GM18858 (cell line): ENCODE measurements around the gene ZNF281.

ENCODE experiments used
- ATAC-seq: cut with Tn5 transposase; IDR thresholded peaks from one replicate; pipeline ENCODE4 v1.9.1; 2021; ENCODE audit not compliant: unreplicated experiment

The ZNF281 gene

GRCh38 chr1:200392625-200393185 lies 17.1 kb downstream of the ZNF281 start:
- no peak for ATAC-seq

GRCh38 chr1:200391747-200392146 lies 18.1 kb downstream of the ZNF281 start:
- no peak for ATAC-seq

GRCh38 chr1:200388791-200389190 lies 21.0 kb downstream of the ZNF281 start:
- ATAC-seq = no peak

- ATAC-seq = no peak
Observed at GRCh38 chr1:200386416-200386815, 23.4 kb downstream of the ZNF281 start.

- no peak for ATAC-seq
Observed at GRCh38 chr1:200384818-200385390, 24.9 kb downstream of the ZNF281 start.

- ATAC-seq = no peak
Observed at GRCh38 chr1:200381256-200381984, 28.4 kb downstream of the ZNF281 start.

- ATAC-seq = peak; percentile 75
Observed at GRCh38 chr1:200380589-200381021, 29.2 kb downstream of the ZNF281 start.

- ATAC-seq = no peak
Observed at GRCh38 chr1:200379940-200380588, 29.8 kb downstream of the ZNF281 start.

GRCh38 chr1:200379432-200379757 lies 30.4 kb downstream of the ZNF281 start:
- ATAC-seq = no peak

GRCh38 chr1:200378096-200378495 lies 31.7 kb downstream of the ZNF281 start:
- no peak for ATAC-seq

GRCh38 chr1:200376528-200376927 lies 33.3 kb downstream of the ZNF281 start:
- ATAC-seq = no peak

GRCh38 chr1:200374569-200375295 lies 35.1 kb downstream of the ZNF281 start:
- ATAC-seq = no peak

GRCh38 chr1:200373811-200374231 lies 36.0 kb downstream of the ZNF281 start:
- ATAC-seq = no peak

GRCh38 chr1:200372885-200373181 lies 37.0 kb downstream of the ZNF281 start:
- ATAC-seq = no peak

- ATAC-seq = no peak
Observed at GRCh38 chr1:200372095-200372884, 37.5 kb downstream of the ZNF281 start.

GRCh38 chr1:200369706-200370105 lies 40.1 kb downstream of the ZNF281 start:
- ATAC-seq = no peak

- no peak for ATAC-seq
Observed at GRCh38 chr1:200369131-200369530, 40.7 kb downstream of the ZNF281 start.

- no peak for ATAC-seq
Observed at GRCh38 chr1:200368556-200368955, 41.3 kb downstream of the ZNF281 start.

- ATAC-seq = no peak
Observed at GRCh38 chr1:200367841-200368534, 41.8 kb downstream of the ZNF281 start.

- ATAC-seq = no peak
Observed at GRCh38 chr1:200366577-200367253, 43.1 kb downstream of the ZNF281 start.
